Activated T-helper 1 cell treated with anti-CD3 and anti-CD28 coated beads, Interleukin-12 subunit alpha, Interleukin-12 subunit beta, Interleukin-2, Interleukin-4 antibody, amounts not matched to agents 30 ng/mL and 10 ng/mL and 1 ng/mL, durations not matched to agents 14 hours and 24 hours and 36 hours (primary cell): ENCODE measurements around the gene TSC22D1. TPM values are rescaled to one million over a fixed set of nuclear protein-coding genes. Genes with fewer than 3 reads are reported as not detected.
"Not testable (repeated sequence)": the region's sequence is repeated elsewhere in the genome, so short reads cannot be mapped to it uniquely, and the experiment has no call there.

Experiments
- DNase-seq: peaks from one replicate; pipeline ENCODE4 v3.0.0; 2021; ENCODE audit warnings: low spot score
- H3K27ac Mint-ChIP-seq: one replicate; pipeline ENCODE4 v1.8.0; 2021; ENCODE audit warnings: mild to moderate bottlenecking, mixed read lengths
- H3K27me3 Mint-ChIP-seq: one replicate; pipeline ENCODE4 v1.8.0; 2022; ENCODE audit warnings: mild to moderate bottlenecking, moderate library complexity, mixed read lengths; ENCODE audit not compliant: insufficient read depth
- H3K36me3 Mint-ChIP-seq: one replicate; pipeline ENCODE4 v1.8.0; 2021; ENCODE audit warnings: low read depth, mixed read lengths
- H3K4me1 Mint-ChIP-seq: one replicate; pipeline ENCODE4 v1.8.0; 2021; ENCODE audit warnings: low read depth, mixed read lengths
- H3K4me3 Mint-ChIP-seq: one replicate; pipeline ENCODE4 v1.8.0; 2021; ENCODE audit warnings: mild to moderate bottlenecking, moderate library complexity, mixed read lengths
- H3K9me3 Mint-ChIP-seq: one replicate; pipeline ENCODE4 v1.8.0; 2021; ENCODE audit warnings: mixed read lengths
- intact Hi-C: fragments of 100-400 bp; cut with micrococcal nuclease; formaldehyde crosslinking; loops from one replicate; pipeline ENCODE4 v1.15.1; 2024
- total RNA-seq: library from RNA; stranded (reverse); gene quantifications from 2 replicates; pipeline ENCODE4 v1.2.3, GENCODE V29; 2022

Gene TSC22D1
- total RNA-seq = 5.3 and 6.9 TPM in 2 replicates

GRCh38 chr13:44575741-44576350 lies at the start of gene TSC22D1:
Gene TSC22D1 (minus strand): TSS chr13:44576330. CDS start chr13:44576074, 256 bp downstream.
- peaks cover 40% of the 10 kb centered on the region for H3K4me1 Mint-ChIP-seq
- H3K27me3 Mint-ChIP-seq = peaks cover 41% of the 10 kb centered on the region
- H3K4me3 Mint-ChIP-seq = peak within 1 kb of the TSS; percentile 92
- no peaks in the 10 kb centered on the region for H3K9me3 Mint-ChIP-seq
- intact Hi-C loops = loop anchor here (1.0 to 10.0 kb wide), 12 partner anchors 92 to 1599 kb away; partner anchors contain the start of genes CCDC122, COG3, EPSTI1 and GPALPP1
- H3K27ac Mint-ChIP-seq = peak within 1 kb of the TSS; percentile 88
- peak; percentile 23 for DNase-seq
- H3K36me3 Mint-ChIP-seq = peaks cover 12% of the 10 kb centered on the region

GRCh38 chr13:44622708-44623107 lies 46.6 kb upstream of the TSC22D1 start:
- H3K9me3 Mint-ChIP-seq = no peaks in the 10 kb centered on the region
- no peaks in the 10 kb centered on the region for H3K4me1 Mint-ChIP-seq
- no peak overlapping the region for H3K27ac Mint-ChIP-seq
- intact Hi-C loops = no loop called here
- no peaks in the 10 kb centered on the region for H3K36me3 Mint-ChIP-seq
- DNase-seq = no peak
- peaks cover 14% of the 10 kb centered on the region for H3K27me3 Mint-ChIP-seq
- H3K4me3 Mint-ChIP-seq = no peak overlapping the region

- intact Hi-C loops = no loop called here
- H3K27ac Mint-ChIP-seq = no peak overlapping the region
- H3K36me3 Mint-ChIP-seq = no peaks in the 10 kb centered on the region
- no peak overlapping the region for H3K4me3 Mint-ChIP-seq
- peaks cover 14% of the 10 kb centered on the region for H3K27me3 Mint-ChIP-seq
- H3K4me1 Mint-ChIP-seq = no peaks in the 10 kb centered on the region
- no peaks in the 10 kb centered on the region for H3K9me3 Mint-ChIP-seq
- no peak for DNase-seq
Observed at GRCh38 chr13:44622261-44622660, 46.1 kb upstream of the TSC22D1 start.

GRCh38 chr13:44620057-44620456 lies 43.9 kb upstream of the TSC22D1 start:
- no peak overlapping the region for H3K4me3 Mint-ChIP-seq
- no peaks in the 10 kb centered on the region for H3K36me3 Mint-ChIP-seq
- DNase-seq = no peak
- H3K27me3 Mint-ChIP-seq = peaks cover 10% of the 10 kb centered on the region
- no peaks in the 10 kb centered on the region for H3K9me3 Mint-ChIP-seq
- H3K27ac Mint-ChIP-seq = no peak overlapping the region
- H3K4me1 Mint-ChIP-seq = no peaks in the 10 kb centered on the region
- intact Hi-C loops = no loop called here

GRCh38 chr13:44619651-44620050 lies 43.5 kb upstream of the TSC22D1 start:
- no peaks in the 10 kb centered on the region for H3K4me1 Mint-ChIP-seq
- H3K9me3 Mint-ChIP-seq = no peaks in the 10 kb centered on the region
- H3K4me3 Mint-ChIP-seq = no peak overlapping the region
- H3K36me3 Mint-ChIP-seq = no peaks in the 10 kb centered on the region
- DNase-seq = no peak
- H3K27ac Mint-ChIP-seq = no peak overlapping the region
- H3K27me3 Mint-ChIP-seq = peaks cover 10% of the 10 kb centered on the region
- intact Hi-C loops = no loop called here

- Mint-ChIP-seq H3K4me3 (no peak overlapping the region), H3K27ac (no peak overlapping the region), H3K36me3 (no peaks in the 10 kb centered on the region), H3K4me1 (no peaks in the 10 kb centered on the region), H3K9me3 (no peaks in the 10 kb centered on the region), H3K27me3 (peaks cover 10% of the 10 kb centered on the region)
- DNase-seq = no peak
- intact Hi-C loops = no loop called here
Observed at GRCh38 chr13:44618326-44618725, 42.2 kb upstream of the TSC22D1 start.

GRCh38 chr13:44617648-44618047 lies 41.5 kb upstream of the TSC22D1 start:
- intact Hi-C loops = no loop called here
- Mint-ChIP-seq H3K4me3 (no peak overlapping the region), H3K27me3 (peaks cover 10% of the 10 kb centered on the region)

GRCh38 chr13:44609137-44609536 lies 33.0 kb upstream of the TSC22D1 start:
- H3K9me3 Mint-ChIP-seq = peaks cover 4% of the 10 kb centered on the region
- no peaks in the 10 kb centered on the region for H3K36me3 Mint-ChIP-seq
- H3K4me3 Mint-ChIP-seq = no peak overlapping the region
- no peak for DNase-seq
- no peaks in the 10 kb centered on the region for H3K4me1 Mint-ChIP-seq
- intact Hi-C loops = no loop called here
- peaks cover 9% of the 10 kb centered on the region for H3K27me3 Mint-ChIP-seq
- no peak overlapping the region for H3K27ac Mint-ChIP-seq

More at GRCh38 chr13:44617648-44618047, 41.5 kb upstream of the TSC22D1 start:
- Mint-ChIP-seq H3K36me3 (no peaks in the 10 kb centered on the region), H3K9me3 (no peaks in the 10 kb centered on the region), H3K4me1 (no peaks in the 10 kb centered on the region), H3K27ac (no peak overlapping the region)
- no peak for DNase-seq

- Mint-ChIP-seq H3K9me3 (peaks cover 3% of the 10 kb centered on the region), H3K27me3 (peaks cover 10% of the 10 kb centered on the region), H3K27ac (no peak overlapping the region), H3K4me3 (no peak overlapping the region), H3K36me3 (no peaks in the 10 kb centered on the region), H3K4me1 (no peaks in the 10 kb centered on the region)
- DNase-seq = no peak
- intact Hi-C loops = no loop called here
Observed at GRCh38 chr13:44605721-44606120, 29.6 kb upstream of the TSC22D1 start.

- DNase-seq = no peak
- H3K4me1 Mint-ChIP-seq = no peaks in the 10 kb centered on the region
- peaks cover 9% of the 10 kb centered on the region for H3K27me3 Mint-ChIP-seq
- H3K27ac Mint-ChIP-seq = no peak overlapping the region
- intact Hi-C loops = no loop called here
- H3K36me3 Mint-ChIP-seq = no peaks in the 10 kb centered on the region
- H3K4me3 Mint-ChIP-seq = no peak overlapping the region
- no peaks in the 10 kb centered on the region for H3K9me3 Mint-ChIP-seq
Observed at GRCh38 chr13:44605275-44605674, 29.1 kb upstream of the TSC22D1 start.

- intact Hi-C loops = no loop called here
- Mint-ChIP-seq H3K9me3 (no peaks in the 10 kb centered on the region), H3K36me3 (no peaks in the 10 kb centered on the region), H3K4me3 (no peak overlapping the region), H3K27ac (no peak overlapping the region), H3K27me3 (peaks cover 5% of the 10 kb centered on the region), H3K4me1 (no peaks in the 10 kb centered on the region)
- DNase-seq = no peak
Observed at GRCh38 chr13:44601586-44601985, 25.5 kb upstream of the TSC22D1 start.

- DNase-seq, H3K27me3 Mint-ChIP-seq, H3K4me1 Mint-ChIP-seq, H3K27ac Mint-ChIP-seq, H3K9me3 Mint-ChIP-seq, H3K36me3 Mint-ChIP-seq, intact Hi-C loops, H3K4me3 Mint-ChIP-seq: not testable (repeated sequence)
Observed at GRCh38 chr13:44593861-44594592, 17.9 kb upstream of the TSC22D1 start.

GRCh38 chr13:44592216-44592847 lies 16.2 kb upstream of the TSC22D1 start:
- Mint-ChIP-seq H3K27me3 (peaks cover 2% of the 10 kb centered on the region), H3K36me3 (no peaks in the 10 kb centered on the region), H3K4me1 (no peaks in the 10 kb centered on the region), H3K9me3 (peaks cover 3% of the 10 kb centered on the region), H3K4me3 (no peak overlapping the region), H3K27ac (no peak overlapping the region)
- intact Hi-C loops = no loop called here
- no peak for DNase-seq
